HG03095 (cell line): ENCODE results near the gene ACTR3.

Source experiments
- ATAC-seq: cut with Tn5 transposase; IDR thresholded peaks from one replicate; pipeline ENCODE4 v1.9.1; 2021; ENCODE audit warnings: moderate library complexity; ENCODE audit not compliant: unreplicated experiment

ACTR3 gene

GRCh38 chr2:113963965-113964364 is 74.1 kb downstream of the ACTR3 start:
- no peak for ATAC-seq

DNA sequence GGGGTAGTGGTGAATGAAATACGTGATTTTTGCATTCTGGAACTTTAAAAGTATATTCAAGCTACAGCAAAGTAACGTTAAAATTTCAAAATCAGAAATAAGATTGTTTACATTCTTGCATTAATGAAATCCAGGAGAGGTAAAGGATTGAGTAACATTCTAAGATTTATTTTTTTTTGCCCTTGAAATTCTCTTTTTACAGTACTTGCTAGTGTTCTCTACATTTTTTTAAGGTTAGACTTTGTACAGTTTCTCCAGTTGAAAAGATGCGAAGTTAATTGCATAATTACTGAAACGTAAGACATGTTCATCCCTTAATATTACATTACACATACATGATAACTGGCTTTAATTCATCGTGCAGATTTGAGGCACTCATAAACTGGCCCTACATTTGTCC is 74.5 kb downstream of the ACTR3 start:
- no peak for ATAC-seq

DNA sequence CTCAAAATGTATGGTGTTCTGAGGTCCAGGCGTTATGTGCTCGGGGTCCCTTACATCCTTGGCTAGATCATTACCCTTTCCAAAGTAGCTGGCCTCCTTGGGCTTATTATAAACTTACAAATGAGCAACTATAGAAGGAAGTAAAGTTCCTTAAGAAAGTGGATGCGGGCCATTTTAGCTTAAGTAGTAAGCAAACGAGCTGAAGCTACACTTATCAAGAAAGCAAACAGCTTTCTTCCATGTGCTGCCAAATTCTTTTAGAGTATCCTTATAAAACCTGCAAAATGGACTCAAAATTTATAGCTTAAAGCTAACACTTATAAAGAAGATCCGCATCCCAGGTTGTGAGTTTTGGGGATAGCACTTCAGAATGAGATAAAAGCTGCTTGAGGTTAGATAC is 75.3 kb downstream of the ACTR3 start:
- no peak for ATAC-seq

GRCh38 chr2:113965644-113966043 is 75.8 kb downstream of the ACTR3 start:
- ATAC-seq, result peak; percentile 69

- ATAC-seq, result no peak
These were observed 76.3 kb downstream of the ACTR3 start for GRCh38 chr2:113966171-113966570.

- peak; percentile 45 for ATAC-seq
These were observed 76.9 kb downstream of the ACTR3 start for GRCh38 chr2:113966832-113967231.

- no peak for ATAC-seq
These were observed 77.4 kb downstream of the ACTR3 start for GRCh38 chr2:113967272-113967671.

DNA sequence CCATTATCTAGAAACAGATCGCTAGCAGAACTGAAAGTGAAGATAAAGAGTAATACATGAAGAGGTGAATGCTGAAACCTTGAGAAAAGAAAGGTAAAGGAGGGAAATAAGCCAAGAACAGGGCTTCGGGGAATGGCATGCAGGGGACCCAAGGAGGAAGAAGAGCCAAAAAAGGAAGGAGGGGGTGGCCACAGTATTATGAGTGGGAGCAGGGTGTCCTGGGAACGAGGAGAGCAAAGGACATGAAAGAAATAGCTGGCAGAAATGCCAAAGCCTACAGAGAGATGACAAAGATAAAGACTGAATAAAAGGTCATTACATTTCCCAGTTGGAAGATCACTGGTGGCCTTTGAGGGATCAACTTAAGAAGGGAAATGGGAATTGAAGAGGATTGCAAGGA is 82.9 kb downstream of the ACTR3 start:
- no peak for ATAC-seq

GRCh38 chr2:113973810-113974209 is 83.9 kb downstream of the ACTR3 start:
- ATAC-seq, result no peak

DNA sequence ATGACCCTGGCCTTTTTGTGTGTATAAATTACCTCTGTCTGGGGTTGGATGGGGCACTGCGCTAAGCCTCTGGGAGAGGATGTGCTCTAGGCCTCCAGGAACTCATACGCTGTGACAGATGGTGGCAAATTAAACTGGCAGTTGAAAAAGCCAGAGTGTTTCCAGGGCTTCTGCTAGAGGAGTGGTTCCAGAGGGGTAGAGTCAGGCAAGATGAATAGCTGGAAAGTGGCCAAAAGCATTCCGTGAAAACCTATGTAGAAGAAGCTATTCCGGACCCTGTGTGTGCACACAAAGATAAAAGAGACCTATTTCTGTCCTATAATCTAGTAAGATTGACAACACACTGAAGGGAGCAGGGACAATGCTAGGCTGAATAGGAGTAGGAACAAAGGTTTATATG is 84.8 kb downstream of the ACTR3 start:
- ATAC-seq, result no peak

DNA sequence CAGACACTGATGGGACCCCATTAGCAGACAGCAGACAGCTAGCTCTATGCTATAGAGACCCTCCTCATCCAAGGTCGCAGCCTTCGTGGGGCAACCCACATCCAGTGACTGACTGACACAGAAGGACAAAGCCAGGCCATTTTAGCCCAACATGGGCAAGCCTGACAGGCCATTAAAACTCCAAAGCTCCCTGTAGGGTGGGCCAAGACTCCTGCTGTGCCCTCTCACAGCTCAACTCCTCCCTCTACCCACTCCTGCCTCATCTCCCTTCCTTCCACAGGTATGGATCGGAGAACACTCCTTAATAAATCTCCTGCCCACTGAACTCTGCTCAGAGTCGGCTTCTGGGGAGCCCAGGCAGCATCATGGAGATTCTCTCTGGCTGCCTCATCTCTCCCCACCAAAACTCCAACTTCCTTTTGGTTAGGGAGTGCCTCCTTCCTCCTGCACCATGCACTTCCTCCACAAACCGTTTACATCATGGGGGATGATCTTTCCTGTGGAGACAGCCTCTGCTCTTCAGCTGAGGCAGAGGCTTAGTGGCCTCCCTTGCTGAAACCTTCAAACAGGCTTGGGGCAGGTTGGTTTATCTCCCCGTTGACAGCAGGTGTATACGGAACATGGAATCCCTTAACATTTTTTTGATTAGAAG is 86.5 kb downstream of the ACTR3 start:
- no peak for ATAC-seq

GRCh38 chr2:113977060-113977659 is 87.3 kb downstream of the ACTR3 start:
- ATAC-seq, result no peak

DNA sequence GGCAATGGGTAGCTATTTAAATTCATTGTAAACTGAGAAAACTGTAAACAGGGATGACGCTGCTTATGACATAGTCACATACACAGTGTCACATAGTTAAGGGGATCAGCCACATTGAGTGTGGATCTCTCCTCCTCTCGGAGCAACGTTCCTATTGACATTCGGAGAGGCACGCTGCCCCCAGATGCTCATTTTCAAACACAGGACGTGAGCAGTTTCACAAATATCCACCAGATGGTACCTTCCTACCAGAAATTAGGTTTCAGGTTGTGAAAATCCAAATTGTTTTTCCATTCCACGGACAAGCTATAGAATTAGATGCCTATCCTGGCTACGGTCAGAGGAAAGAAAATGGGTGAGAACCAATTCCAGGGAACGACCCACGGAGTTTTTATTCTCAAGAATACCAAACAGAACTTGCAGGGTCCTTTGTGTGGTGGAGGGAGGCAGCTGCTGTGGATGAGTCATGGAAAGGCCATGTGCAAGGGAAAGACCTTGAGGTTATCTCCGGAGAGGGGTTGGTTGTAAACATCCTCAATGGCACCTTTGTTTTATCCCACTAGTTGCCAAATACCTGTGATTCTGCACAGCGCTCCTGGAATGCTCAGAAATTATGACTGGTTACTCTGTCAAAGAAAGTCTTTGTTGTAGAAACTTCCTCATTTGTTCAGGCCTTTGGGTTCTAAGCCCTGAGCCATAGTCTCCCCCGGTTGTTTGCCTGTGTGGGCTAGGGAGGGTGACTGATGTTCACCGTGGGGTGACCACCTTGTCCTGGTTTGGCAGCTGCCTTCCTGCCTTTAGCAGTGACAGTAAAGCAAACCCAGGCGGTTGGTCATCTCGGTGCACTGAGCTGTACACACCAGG is 88.0 kb downstream of the ACTR3 start:
- ATAC-seq, result no peak

- ATAC-seq, result no peak
These were observed 88.8 kb downstream of the ACTR3 start for GRCh38 chr2:113978524-113979190.

DNA sequence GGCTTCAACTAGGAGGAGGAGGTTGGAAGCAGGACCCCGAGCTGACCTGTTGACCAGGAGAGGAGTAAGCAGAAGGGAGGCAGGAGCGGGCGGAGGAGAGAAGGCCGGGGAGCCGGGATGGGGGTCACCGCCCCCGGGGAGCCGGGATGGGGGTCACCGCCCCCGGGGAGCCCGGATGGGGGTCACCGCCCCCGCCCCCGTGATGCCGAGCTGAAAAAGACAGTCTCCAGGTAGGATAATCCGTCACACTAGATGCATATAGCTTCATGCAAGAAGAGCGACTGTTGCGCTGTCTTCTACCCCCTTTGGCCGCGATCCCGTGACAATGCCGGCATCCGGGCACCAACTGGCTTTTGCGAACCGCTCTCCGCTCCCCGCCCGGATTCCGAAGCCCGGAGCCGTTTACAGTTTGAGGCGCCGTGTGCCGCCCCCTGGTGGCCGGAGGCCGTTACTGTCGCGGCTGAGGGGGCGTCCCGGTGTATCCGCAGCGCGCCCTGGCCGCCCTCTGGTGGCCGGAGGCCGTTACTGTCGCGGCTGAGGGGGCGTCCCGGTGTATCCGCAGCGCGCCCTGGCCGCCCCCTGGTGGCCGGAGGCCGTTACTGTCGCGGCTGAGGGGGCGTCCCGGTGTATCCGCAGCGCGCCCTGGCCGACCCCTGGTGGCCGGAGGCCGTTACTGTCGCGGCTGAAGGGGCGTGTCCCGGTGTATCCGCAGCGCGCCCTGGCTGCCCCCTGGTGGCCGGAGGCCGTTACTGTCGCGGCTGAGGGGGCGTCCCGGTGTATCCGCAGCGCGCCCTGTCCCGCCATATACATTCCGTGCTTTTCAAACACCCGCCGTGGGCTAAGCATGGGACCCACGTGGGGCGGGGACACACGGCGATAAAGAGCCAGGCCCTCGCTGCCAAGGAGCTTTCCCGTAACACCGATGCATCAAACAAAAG is 89.6 kb downstream of the ACTR3 start:
- no peak for ATAC-seq

DNA sequence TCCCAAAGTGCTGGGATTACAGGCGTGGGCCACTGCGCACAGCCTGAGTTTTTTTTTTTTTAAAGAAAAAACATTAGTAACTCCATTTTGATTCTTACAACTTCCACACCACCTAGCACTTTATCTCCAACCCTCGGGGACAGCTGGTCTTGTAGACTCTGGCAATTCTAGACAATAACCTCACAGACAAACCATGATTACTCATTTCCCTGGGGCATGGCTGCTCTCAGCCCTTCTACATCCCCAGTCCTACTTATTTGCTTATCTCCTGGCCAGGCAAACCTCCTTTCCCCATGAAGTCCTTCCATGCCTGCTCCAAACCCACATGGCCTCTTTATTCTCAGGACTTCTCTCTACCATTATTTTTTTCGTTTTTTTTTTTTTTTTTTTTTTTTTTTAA is 91.1 kb downstream of the ACTR3 start:
- no peak for ATAC-seq

GRCh38 chr2:113981404-113982134 is 91.7 kb downstream of the ACTR3 start:
- no peak for ATAC-seq

DNA sequence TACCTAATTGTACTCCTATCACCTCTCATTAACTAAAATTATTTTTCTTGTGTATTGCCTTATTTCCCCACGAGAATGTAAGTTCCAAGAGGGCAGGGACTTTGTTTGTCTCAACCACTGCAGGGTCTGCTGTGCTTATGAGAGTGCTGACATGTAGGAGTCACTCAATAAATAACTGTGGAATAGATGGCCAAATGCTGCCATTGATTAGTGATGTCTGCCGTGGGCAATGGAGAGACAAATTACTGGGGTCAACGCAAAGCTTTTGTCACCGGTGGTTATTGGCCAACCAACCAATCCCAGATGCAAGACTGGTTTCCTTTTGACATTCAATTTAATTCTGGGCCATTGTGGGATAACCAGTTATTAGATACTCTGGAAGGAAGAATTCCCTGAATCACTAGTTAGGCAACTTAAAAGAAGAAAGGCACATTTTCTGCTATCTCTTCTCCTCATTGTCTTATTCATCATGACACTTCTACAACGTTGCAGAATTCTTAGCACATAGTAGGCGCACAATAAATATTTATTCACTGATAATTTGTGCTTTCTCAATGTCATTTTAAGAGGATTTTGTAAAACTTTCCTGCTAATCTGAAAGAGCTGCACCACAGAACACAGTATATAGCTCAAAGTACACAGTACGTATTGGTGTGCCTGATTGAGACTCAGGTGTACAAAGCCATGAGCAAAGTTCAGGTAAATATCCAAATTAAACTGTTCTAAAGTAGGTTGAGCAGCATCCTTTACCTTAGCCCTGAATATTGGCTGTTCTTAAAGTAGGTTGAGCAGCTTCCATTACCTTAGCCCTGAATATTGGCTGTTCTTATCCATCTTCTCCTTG is 95.9 kb downstream of the ACTR3 start:
- ATAC-seq, result no peak

- ATAC-seq, result no peak
These were observed 96.9 kb downstream of the ACTR3 start for GRCh38 chr2:113986762-113987290.
